ENCODE measurements around the gene SGF29.

Gene SGF29

DNA sequence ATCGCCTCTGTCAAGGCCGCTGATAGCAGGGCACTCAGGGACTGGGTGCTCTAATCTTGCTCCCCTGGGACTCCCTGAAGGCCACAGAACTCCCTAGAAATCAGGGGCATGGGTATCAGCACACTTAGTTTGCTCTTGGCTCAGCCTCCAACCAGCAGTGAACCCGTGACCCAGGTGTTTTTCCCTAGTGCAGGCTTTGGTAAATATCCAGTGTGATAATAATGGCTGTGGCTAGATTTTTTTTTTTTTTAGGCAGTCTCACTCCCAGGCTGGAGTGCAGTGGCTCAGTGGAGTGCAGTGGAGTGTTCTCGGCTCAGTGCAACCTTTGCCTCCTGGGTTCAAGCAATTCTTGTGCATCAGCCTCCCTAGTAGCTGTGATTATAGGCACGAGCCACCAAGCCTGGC lies 25.3 kb upstream of the SGF29 start:
- TF ChIP-seq YY1 (IDR thresholded peaks at IDR 0.05; ENCODE audit: low read depth) (no peak), ZBTB7A (IDR thresholded peaks at IDR 0.05; ENCODE audit: low read depth) (no peak), CREB1 (IDR thresholded peaks at IDR 0.05; ENCODE audit: low read depth) (no peak), TCF12 (IDR thresholded peaks at IDR 0.05; ENCODE audit: low read depth) (no peak), NFIC (IDR thresholded peaks at IDR 0.05) (no peak), EGR1 (IDR thresholded peaks at IDR 0.05) (no peak), FOXM1 (IDR thresholded peaks at IDR 0.05; ENCODE audit: borderline replicate concordance, low read depth) (no peak), CEBPB (IDR thresholded peaks at IDR 0.05) (no peak), EP300 (IDR thresholded peaks at IDR 0.05; ENCODE audit: borderline replicate concordance) (no peak), TAF1 (IDR thresholded peaks at IDR 0.05; ENCODE audit: low read depth) (no peak), TEAD4 (IDR thresholded peaks at IDR 0.05) (no peak), RAD21 (IDR thresholded peaks at IDR 0.05; ENCODE audit: low read depth) (no peak)
- TF ChIP-seq, protein P1, sequence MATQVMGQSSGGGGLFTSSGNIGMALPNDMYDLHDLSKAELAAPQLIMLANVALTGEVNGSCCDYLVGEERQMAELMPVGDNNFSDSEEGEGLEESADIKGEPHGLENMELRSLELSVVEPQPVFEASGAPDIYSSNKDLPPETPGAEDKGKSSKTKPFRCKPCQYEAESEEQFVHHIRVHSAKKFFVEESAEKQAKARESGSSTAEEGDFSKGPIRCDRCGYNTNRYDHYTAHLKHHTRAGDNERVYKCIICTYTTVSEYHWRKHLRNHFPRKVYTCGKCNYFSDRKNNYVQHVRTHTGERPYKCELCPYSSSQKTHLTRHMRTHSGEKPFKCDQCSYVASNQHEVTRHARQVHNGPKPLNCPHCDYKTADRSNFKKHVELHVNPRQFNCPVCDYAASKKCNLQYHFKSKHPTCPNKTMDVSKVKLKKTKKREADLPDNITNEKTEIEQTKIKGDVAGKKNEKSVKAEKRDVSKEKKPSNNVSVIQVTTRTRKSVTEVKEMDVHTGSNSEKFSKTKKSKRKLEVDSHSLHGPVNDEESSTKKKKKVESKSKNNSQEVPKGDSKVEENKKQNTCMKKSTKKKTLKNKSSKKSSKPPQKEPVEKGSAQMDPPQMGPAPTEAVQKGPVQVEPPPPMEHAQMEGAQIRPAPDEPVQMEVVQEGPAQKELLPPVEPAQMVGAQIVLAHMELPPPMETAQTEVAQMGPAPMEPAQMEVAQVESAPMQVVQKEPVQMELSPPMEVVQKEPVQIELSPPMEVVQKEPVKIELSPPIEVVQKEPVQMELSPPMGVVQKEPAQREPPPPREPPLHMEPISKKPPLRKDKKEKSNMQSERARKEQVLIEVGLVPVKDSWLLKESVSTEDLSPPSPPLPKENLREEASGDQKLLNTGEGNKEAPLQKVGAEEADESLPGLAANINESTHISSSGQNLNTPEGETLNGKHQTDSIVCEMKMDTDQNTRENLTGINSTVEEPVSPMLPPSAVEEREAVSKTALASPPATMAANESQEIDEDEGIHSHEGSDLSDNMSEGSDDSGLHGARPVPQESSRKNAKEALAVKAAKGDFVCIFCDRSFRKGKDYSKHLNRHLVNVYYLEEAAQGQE (IDR thresholded peaks at IDR 0.05; ENCODE audit: low read depth): no peak
- TF ChIP-seq, protein P2, sequence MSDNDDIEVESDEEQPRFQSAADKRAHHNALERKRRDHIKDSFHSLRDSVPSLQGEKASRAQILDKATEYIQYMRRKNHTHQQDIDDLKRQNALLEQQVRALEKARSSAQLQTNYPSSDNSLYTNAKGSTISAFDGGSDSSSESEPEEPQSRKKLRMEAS (IDR thresholded peaks at IDR 0.05): no peak
- TF ChIP-seq, protein P3, sequence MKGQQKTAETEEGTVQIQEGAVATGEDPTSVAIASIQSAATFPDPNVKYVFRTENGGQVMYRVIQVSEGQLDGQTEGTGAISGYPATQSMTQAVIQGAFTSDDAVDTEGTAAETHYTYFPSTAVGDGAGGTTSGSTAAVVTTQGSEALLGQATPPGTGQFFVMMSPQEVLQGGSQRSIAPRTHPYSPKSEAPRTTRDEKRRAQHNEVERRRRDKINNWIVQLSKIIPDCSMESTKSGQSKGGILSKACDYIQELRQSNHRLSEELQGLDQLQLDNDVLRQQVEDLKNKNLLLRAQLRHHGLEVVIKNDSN (IDR thresholded peaks at IDR 0.05): no peak

DNA sequence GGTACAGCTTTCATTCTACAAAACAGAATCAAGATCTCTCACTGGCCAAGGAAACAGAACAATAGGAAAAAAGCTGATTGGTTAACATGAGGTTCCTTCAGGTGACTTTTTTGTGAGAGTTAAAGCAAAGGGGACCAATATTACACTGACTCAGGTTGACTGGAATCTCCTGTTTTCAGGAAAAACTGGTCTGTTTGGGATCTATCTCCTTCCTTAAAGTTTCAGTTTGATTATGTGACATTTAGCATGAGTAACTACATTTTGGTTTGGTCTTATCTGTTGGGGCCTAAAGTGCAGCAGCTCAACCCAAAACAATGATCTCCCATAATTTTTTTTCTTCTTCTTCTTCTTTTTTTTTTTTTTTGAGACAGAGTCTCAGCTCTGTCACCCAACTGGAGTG lies 24.6 kb upstream of the SGF29 start:
- TF ChIP-seq TCF12 (IDR thresholded peaks at IDR 0.05; ENCODE audit: low read depth) (no peak), TEAD4 (IDR thresholded peaks at IDR 0.05) (no peak), FOXM1 (IDR thresholded peaks at IDR 0.05; ENCODE audit: borderline replicate concordance, low read depth) (no peak), YY1 (IDR thresholded peaks at IDR 0.05; ENCODE audit: low read depth) (no peak), EP300 (IDR thresholded peaks at IDR 0.05; ENCODE audit: borderline replicate concordance) (no peak), CEBPB (IDR thresholded peaks at IDR 0.05) (no peak), EGR1 (IDR thresholded peaks at IDR 0.05) (no peak), RAD21 (IDR thresholded peaks at IDR 0.05; ENCODE audit: low read depth) (no peak), ZBTB7A (IDR thresholded peaks at IDR 0.05; ENCODE audit: low read depth) (no peak), TAF1 (IDR thresholded peaks at IDR 0.05; ENCODE audit: low read depth) (no peak), NFIC (IDR thresholded peaks at IDR 0.05) (no peak), CREB1 (IDR thresholded peaks at IDR 0.05; ENCODE audit: low read depth) (no peak)
- TF ChIP-seq, protein P2 (IDR thresholded peaks at IDR 0.05): no peak
- TF ChIP-seq, protein P1 (IDR thresholded peaks at IDR 0.05; ENCODE audit: low read depth): no peak
- TF ChIP-seq, protein P3 (IDR thresholded peaks at IDR 0.05): no peak

DNA sequence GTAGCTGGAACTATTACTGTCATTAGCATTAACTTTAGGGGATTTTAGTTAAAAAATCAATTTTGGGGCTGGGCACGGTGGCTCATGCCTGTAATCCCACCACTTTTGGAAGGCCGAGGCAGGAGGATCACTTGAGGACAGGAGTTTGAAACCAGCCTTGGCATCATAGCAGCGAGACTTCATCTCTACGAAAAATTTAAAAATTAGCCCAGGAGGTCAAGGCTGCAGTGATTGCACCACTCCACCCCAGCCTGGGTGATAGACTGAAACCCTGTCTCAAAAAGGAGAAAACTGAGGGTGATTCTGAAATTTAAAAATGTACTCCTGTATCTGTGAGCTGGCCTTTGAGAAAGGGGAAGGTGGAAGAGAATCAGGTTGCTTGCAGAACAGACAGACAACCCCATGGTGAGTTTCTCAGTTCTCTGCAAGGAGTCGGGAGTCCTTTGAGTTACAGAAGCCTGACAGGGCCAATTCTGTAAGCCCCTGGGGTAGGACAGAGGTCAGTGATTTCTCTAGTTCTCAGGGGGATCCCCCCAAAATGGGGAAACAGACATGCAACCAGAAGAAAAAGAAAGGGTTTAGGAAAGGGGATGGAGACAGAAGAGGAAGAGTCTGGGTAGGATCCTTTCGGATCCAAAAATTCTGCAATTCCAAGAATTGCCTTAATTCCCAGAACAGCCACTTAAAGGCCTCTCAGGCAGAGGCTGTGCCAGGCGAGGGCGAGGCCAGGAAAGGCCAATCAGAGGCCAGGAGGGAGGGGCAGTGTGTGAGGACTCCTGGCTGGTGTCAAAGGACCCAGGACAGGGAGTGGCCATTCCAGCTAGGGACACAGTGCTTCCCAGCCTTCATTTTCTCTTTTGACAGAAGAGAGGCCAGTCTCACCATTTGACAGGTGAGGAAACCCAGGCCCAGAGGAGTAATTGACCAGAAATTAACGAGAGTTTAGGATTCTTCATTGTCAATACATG lies 21.7 kb upstream of the SGF29 start:
- TF ChIP-seq, protein P1 (IDR thresholded peaks at IDR 0.05; ENCODE audit: low read depth): no peak
- TF ChIP-seq, protein P2 (IDR thresholded peaks at IDR 0.05): peak; percentile 67
- no peak for TF ChIP-seq TCF12 (IDR thresholded peaks at IDR 0.05; ENCODE audit: low read depth)
- TF ChIP-seq YY1 (IDR thresholded peaks at IDR 0.05; ENCODE audit: low read depth): no peak
- no peak for TF ChIP-seq CREB1 (IDR thresholded peaks at IDR 0.05; ENCODE audit: low read depth)
